GM21526 (cell line): ENCODE results near the gene BTK.

Source experiments
- ATAC-seq: cut with Tn5 transposase; IDR thresholded peaks from one replicate; pipeline ENCODE4 v1.9.1; 2021; ENCODE audit warnings: moderate library complexity; ENCODE audit not compliant: unreplicated experiment, low FRiP score

BTK gene

DNA sequence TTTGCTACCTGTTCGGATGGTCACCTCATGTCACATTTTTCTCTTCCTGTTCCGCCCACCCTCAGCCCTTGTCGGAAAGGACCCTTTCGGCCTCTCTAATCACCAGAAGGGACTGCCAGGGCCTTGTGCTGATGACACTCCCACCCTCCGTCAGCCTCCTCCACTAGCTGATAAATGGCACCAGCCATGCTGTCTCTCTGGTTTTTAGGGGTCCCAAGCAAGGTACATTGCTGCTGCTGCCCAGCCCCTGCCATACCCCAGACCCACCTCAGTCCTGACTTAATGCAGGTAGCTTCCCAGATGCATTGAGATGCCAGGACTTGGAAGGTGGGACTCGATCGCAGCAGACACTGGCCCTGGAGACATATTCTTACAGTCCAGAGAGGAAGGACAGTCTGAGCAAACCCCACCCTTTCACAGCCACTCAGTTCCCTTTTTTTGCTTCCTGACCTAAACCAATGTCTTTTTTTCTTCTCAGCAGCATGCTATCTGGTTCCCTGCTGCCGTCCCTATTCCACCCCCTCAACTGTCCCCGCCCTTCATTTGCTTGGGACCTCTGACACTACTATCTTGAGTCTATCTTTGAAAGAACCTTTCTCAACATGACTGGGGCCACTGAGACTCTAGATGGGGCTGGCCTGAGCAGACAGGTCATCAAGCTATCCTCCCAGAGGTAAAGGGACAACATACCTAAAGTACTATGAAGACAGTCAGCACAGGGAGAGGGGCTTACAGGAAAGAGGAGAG, at the start of gene BTK:
Gene BTK (minus strand): TSS at position 397 of the 747 bp plus-strand sequence. CDS start 10,907 bp downstream, outside the sequence.
- peak; percentile 62 for ATAC-seq

DNA sequence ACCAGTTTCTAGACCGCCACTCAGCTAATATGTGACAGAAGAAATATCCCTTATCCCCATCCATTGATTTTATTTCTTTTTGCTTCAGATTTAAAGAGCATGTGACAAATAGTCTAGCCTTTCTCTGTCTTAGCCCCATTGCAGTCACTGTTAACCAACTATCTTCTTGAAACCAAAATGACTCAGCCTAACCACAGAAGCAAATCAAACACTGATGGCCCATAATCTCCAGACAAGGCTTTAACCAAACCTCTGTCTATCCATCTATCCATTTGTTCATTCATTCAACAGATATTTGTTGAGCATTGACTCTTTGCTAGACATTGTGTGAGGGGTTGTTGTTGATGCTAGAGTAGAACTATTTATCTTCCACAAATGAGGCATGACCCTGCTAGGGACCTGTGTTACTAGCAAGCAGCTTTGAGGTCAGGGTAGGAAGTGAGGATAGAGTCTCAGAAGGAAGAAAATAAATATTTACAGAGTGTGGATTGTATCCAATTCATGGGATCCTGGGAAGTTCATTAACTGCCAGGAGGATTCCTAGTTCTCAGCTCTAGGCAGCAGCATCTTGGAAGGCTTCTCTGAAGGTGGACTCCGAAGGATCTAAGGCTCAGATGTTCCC, 44.6 kb upstream of the BTK start:
- peak; percentile 82 for ATAC-seq

DNA sequence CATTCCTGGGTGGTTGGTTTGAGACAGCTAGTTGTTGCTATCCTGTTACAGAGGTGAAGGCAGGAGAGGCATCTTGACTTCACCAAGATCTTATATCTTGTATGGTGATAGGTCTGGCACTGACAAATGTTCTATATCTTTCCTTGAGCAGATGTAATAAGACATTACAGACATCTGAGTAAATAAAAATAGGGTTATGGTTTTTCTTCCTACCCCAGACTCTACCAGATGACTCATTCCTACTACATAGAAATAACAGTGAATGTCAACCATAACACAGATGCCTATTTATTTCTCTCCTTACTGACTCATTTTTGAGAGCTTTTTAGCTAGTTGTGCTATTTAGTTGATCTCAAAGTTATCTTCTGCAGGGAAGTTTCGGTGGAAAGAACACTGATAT, 43.9 kb upstream of the BTK start:
- ATAC-seq: peak; percentile 42

DNA sequence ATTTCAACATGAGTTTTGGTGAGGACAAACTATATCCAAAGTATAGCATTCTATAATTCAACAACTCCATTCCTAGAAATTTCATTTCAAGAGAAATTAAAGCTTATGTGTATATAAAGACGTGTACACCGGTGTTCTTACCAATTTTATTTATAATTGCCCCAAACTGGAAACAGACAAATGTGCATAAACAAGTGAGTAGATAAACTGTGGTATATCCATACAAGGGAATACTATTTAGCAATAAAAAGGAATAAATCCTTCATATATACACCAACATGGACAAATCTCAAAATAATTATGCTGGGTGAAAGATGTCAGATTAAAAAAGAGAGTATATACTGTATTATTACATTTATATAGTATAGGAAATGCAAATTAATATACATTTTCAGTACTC, 42.0 kb upstream of the BTK start:
- no peak for ATAC-seq

DNA sequence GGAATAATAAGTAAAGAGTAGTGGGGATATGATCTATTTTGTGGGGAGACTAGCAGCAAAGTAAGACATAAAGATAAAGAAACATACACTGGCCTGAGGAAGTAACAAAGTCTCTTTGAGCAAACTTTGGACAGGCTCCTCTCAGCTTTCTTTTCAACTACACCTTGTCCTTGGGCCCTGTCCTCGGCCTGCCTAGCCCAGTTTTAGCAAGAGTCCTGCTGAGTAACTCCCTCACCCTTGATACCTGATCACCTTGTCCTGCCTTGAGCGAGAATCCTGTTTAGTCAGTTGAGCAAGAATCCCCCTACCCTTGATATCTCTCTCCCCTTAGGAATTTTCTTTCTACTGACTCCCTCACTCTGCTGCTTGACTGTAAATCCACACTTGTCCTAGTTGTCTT, 33.5 kb upstream of the BTK start:
- no peak for ATAC-seq

GRCh38 chrX:101417981-101418841, 32.2 kb upstream of the BTK start:
- no peak for ATAC-seq

- ATAC-seq: no peak
Measured at GRCh38 chrX:101417190-101417589, 31.2 kb upstream of the BTK start.

DNA sequence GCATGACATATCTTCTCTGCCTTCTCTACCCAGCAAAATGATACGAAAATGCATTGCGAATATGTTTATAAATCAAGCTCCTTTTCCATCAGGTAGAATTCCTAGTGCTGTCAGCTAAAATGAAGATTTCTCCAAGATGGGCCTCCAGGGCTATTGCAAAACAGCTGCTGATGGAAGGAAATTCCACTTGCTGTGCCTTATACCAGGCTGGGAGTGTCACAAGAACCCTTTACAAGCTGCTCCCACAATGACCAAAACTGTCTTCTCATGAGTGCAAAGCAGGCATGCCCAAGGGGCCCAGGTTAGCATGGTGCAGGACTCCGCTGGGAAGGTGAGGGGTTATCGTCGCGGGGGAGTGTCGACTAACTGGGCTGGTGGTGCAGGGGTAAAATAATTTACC, 30.7 kb upstream of the BTK start:
- no peak for ATAC-seq

GRCh38 chrX:101415180-101416145, 29.5 kb upstream of the BTK start:
- ATAC-seq: peak; percentile 64

DNA sequence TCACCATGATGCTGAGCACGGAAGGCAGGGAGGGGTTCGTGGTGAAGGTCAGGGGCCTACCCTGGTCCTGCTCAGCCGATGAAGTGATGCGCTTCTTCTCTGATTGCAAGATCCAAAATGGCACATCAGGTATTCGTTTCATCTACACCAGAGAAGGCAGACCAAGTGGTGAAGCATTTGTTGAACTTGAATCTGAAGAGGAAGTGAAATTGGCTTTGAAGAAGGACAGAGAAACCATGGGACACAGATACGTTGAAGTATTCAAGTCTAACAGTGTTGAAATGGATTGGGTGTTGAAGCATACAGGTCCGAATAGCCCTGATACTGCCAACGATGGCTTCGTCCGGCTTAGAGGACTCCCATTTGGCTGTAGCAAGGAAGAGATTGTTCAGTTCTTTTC, 26.0 kb upstream of the BTK start:
- ATAC-seq: no peak

GRCh38 chrX:101410461-101410860, 24.5 kb upstream of the BTK start:
- no peak for ATAC-seq

- ATAC-seq: no peak
Measured at GRCh38 chrX:101409043-101409442, 23.1 kb upstream of the BTK start.

DNA sequence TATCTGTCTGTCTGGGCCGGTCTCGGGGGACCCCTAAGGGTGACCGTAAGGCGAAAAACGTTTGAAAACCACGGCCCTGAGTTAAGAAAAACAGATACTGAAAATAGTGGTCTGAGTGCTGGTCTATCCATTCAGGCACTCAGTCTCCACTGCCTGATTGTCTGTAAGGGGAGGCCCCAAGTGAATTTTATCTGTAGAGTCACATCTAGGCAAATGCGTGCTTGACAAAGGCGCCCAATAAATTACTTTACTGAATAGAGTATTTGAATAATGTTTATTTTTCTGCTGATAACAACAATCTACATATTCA, 22.5 kb upstream of the BTK start:
- peak; percentile 22 for ATAC-seq

- ATAC-seq: peak; percentile 93
Measured at GRCh38 chrX:101407748-101408531, 21.9 kb upstream of the BTK start, which contains the start of the genes GLA and HNRNPH2. GLA (minus strand) TSS chrX:101407925; CDS start chrX:101407903, 22 bp downstream. HNRNPH2 (plus strand) TSS chrX:101408222; CDS start chrX:101411989, 3,767 bp downstream.

- ATAC-seq: no peak
Measured at GRCh38 chrX:101407167-101407747, 21.3 kb upstream of the BTK start.

DNA sequence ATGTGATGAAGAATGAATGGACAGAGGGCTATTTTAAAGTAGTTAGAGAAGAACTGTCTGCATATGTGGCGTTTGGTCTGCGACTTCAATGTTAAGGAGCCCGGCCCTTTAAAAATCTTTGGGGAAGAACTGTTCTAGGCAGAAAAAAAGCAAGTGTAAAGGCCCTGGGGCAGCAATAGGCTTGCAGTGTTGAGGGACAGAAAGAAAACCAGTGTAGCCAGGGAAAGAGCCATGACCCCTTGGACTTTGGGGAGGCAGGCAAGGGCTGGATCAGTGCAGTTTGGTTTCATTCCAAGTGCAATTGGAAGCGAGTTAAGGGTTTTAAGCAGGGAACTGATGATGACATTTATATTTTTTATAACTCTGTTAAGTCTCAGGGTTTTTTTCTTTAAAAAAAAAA, 13.8 kb upstream of the BTK start:
- ATAC-seq: no peak

DNA sequence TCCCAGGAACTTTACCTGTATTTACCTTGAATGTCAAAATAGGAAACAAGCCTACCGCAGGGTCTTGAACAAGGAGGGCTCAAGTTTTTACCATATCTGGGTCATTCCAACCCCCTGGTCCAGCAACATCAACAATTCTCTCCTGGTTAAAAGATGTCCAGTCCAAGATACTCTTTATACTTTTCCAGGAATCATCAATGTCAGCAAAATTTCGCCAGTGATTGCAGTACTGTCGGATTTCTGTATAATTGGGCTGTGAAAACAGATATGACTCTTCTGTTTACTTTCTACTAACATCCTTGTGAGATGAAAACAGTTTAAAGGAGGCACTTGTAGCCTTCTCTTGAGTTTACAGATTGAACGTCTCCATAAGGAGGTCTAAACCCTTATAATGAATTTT, 12.7 kb upstream of the BTK start:
- no peak for ATAC-seq

GRCh38 chrX:101397779-101398178, 11.8 kb upstream of the BTK start:
- ATAC-seq: no peak

DNA sequence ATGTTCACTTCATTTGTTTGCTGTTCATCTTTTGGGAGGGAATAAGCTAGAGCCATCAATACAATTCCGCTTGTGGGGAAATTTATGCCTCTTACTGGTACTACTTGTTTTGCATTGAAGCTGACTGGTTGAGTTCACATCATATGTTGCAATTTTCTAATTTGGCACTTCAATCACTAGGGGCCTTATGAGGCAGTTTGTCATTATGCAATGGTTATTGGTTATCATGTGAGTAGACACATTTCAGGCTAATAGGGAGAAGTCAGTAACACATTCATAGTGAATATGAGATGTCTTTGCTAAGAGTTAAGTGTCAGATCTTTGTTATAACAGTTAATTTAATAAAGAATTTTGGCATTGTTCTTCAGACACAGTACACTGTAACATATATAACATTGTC, 9.8 kb upstream of the BTK start:
- ATAC-seq: no peak
